HG02884 (cell line): Measurements from ENCODE around the gene NBEA.

Source experiments
- ATAC-seq: cut with Tn5 transposase; IDR thresholded peaks from one replicate; pipeline ENCODE4 v1.9.1; 2021; ENCODE audit warnings: mild to moderate bottlenecking, moderate library complexity; ENCODE audit not compliant: unreplicated experiment

Gene NBEA

GRCh38 chr13:35554972-35555623, 613.0 kb downstream of the NBEA start:
- ATAC-seq, result no peak

DNA sequence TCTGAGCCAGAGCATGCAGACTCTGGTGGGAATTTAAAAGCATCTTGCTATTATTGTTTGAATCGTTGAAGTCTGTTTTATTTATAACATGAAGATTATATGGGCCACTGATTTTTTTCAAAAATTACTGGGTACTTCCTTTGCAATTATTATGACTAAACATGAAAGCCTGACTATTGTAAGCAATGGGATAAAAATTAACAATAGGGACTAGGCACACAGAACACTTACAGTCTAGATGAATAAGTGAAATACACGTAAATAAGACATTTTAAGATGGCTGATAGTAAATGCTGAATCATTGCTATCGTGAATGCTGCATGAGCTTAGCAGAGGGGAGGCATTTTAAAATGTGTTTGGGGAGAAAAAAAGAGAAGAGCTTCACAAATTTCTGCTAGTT, 615.4 kb downstream of the NBEA start:
- ATAC-seq, result no peak

GRCh38 chr13:35561540-35561939, 619.5 kb downstream of the NBEA start:
- ATAC-seq, result no peak

- ATAC-seq, result no peak
These were observed 623.2 kb downstream of the NBEA start for GRCh38 chr13:35565273-35565672.

- no peak for ATAC-seq
These were observed 624.3 kb downstream of the NBEA start for GRCh38 chr13:35566340-35566739.

DNA sequence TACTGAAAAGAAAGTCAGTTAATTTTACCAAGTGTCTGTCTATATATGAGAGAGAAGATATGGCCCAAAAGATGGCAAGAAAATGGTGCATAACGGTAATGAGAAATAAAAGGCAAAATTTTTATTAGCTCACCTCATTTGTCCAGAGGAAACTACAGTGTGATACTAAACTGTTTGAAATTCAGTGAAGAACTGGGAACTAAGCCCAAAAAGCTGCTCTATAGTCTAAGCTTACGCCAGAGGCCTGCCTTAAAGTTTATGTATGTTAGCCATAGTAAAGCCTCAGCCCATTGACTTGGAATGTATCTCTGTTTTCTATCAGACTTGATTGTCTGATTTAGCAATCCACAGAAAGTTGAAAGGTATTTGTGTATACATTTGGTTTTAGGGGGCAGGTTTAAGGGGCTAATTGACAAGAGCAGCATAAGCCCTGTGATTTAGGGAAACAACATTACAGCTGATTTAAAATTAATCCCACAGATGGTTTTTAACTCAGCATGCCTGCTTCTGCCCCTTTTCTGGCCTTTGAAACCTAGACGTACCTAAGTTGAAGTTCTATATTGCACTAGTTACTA, 625.4 kb downstream of the NBEA start:
- ATAC-seq, result no peak

DNA sequence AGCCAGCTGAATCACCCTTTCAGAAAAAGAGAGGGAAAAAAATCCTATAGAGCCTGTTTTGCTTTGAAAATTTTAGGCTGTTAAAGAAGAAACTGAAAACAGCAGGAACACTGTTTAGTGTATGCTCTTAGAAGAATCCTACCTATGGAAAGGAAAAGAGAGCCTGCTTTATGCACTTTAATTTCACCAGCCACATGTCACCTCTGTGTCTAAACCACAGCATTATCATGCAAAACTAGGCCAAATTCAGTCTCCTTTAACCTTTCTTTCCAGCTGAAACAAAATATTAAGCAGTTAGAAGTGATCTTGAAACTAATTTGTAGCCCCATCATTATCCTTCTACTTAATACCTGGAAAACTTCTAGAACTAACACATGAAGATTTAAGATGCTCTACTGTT, 631.6 kb downstream of the NBEA start:
- ATAC-seq, result no peak

DNA sequence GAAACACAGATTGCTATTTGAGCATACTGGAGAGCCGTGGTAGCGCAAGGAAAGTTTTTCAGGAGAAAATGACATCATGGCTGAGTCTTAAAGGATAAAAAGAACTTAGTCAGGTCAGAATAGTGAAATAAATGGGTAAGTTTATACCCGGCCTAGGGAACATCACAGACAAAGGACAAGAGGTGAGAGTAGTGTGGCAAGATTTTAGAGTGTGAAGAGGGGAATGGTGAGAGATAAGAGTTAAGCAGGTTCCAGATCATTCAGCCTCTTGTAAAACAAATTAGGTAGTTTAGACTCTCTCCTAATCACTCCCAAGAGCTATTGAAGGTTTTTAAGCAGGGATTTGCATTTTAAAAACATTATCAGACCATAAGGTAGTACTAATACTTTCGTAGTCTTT, 650.4 kb downstream of the NBEA start:
- no peak for ATAC-seq

DNA sequence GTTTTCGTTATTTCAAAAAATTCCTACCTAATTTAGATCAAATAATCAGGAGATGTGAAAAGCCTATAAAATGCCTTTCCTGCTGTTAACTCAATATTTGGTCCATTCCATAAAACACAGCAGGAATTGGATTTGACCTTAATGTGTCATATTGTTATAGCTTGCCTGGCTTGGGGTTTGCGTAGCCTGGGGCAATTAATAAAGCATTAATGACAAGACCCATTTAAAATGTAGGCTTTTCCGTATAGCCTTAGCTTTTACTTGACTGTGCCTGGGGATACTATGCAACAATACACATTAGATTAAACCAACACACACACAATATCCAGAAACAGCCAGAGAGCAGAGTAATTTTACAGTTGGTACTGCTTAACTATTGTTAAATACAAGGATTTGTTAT, 651.6 kb downstream of the NBEA start:
- no peak for ATAC-seq

DNA sequence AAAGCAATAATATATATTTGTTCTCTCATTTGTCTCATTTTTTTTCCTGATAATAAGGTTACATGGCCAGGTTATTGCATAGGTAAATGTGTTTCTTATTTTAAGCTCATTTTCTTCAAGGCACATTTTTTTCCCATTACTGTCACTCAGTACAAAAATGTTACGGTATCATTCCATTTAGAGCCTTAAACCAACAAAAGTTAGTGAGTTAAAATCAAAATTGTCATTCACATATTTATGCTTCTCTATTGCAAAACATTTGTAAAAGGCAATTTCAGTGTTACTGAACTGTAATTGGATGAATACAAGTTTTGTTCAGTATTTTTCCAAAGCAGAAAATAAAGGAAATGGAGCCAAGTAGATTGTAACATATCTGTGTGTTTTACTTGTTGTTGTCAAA, 652.0 kb downstream of the NBEA start:
- ATAC-seq, result no peak

GRCh38 chr13:35595181-35595580, 653.1 kb downstream of the NBEA start:
- no peak for ATAC-seq

DNA sequence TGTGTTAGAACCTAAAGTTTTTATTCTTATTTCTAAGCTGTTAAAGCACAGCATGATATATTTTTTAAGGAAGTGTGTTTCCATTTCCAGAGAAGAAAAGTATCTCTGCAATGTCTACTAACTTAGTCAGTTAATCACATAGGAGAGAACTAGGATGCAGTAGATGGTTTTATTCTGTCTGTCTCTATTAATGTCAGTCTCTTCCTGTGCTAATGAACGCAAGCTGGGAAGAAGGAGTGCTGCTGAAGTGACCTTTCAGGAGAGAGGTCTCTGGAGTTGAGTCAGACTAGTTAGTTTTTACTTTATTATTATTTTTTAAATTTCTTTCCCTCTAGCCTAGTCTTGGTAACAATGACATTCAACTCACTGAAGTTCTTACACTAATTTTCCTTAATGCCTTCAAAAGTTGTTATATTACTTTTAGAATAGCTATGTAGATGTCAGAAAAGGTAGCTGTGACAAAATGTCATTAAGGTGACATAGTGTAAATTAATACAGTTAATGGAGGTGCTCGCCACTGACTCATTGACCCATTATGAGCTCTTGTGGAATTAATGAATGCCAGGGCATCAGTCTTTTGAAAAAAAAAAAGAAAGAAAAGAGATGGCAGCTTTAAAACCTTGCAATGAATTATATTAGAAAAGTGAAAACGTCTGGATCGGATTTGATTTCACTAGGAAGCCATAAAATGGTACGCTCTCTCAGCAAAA, 654.4 kb downstream of the NBEA start:
- no peak for ATAC-seq

- ATAC-seq, result no peak
These were observed 655.4 kb downstream of the NBEA start for GRCh38 chr13:35597451-35597850.

DNA sequence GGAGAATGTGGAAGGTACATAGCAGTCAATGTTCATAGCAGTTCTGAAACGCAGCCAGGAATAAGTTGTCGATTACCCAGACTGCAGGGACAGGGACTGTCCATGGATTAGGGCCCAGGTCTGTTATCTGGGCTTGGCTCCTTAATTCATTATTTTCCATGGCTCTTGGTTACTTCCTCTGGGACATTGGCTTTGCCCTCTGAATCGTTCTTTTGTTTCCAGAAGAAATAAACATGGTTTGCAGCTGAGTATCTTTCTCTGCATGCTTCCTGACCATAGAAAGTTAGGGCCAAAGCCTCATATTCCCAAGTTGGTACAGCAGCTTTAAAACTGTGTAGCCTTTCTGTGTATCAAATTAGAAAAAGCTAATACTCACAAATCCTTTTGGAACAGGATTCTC, 656.2 kb downstream of the NBEA start:
- ATAC-seq, result no peak

- no peak for ATAC-seq
These were observed 656.8 kb downstream of the NBEA start for GRCh38 chr13:35598790-35599369.

GRCh38 chr13:35599384-35599783, 657.3 kb downstream of the NBEA start:
- ATAC-seq, result no peak

DNA sequence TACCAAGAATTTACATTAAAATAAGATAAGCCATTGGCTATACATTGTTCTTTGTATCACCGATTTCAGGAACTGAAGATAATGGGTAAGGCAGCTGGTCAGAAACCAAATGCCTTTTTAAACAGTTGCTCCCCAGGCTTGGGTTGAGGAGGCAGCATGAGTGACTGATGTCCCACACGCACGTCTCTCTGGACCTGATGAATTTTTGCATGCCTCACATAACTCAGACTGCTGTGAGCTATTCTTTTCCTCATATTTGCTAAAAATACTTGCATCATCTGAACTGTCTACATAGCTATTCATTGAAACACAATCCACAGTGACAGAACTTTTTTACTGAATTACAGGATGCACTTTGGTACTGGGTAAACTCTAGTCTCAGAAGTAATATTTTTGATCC, 658.1 kb downstream of the NBEA start:
- ATAC-seq, result no peak

DNA sequence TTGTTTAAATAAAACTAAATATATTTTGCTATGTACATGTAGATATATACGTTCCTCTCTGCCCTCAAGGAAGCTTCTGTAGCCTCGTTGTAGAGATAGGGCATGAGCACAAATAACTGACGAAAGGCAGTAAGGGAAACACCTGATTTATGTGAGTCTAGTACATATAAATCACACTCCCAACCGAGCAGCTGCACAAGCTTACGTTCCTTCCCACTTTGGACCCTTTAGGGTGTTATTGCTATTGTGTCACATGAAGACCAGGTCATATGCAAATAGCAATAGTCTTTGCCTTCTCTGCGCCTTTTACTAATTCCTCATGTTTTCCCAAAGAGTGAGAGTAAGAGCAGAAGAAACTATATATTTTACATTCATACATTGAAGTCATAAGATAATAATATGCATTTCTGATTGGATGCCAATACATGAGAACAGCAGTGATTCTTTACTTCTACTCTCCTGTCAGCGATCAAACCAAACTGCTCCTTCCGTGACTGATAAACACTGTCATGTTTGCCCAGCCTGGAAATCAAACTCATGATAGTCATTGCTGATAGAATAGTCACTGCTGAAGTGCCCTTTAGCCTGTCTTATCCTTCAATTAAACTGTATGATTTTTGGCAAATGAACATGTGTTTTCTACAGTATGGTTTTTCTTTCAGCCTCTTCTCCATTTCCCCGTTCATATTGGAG, 661.7 kb downstream of the NBEA start:
- no peak for ATAC-seq

DNA sequence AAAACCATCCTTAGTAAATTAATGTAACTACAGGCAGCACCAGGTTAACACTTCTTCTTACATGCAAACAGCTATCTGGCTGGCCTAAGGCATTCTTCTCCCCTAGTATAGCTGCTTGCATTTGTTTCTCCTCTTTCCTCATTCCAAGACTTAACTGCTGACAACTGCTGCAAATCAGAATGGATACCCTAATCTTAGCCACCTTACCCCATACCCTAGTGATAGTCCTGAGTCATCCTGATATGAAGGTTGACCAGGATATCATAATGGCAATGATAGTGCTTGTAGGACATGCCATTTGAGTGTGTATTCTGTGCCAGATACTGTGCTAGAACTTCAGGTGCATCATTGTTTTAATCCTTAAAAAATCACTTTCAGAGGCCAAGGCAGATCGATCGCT, 672.6 kb downstream of the NBEA start:
- no peak for ATAC-seq

GRCh38 chr13:35617420-35617819, 675.4 kb downstream of the NBEA start:
- ATAC-seq, result no peak

GRCh38 chr13:35618565-35619083, 676.6 kb downstream of the NBEA start:
- ATAC-seq, result no peak
